Osteoblast (primary cell): ENCODE measurements around the gene AAK1. TPM values are rescaled to one million over a fixed set of nuclear protein-coding genes. Genes with fewer than 3 reads are reported as not detected.

ENCODE experiments used
- DNase-seq: peaks from one replicate; pipeline ENCODE4 v3.0.0; 2011; ENCODE audit warnings: low spot score, mixed read lengths; ENCODE audit not compliant: insufficient read length; ENCODE audit errors: missing footprints
- H2AFZ ChIP-seq: 2 replicates; pipeline ENCODE4 v1.6.0; 2011; ENCODE audit warnings: mild to moderate bottlenecking, low read length
- H3K27ac ChIP-seq: 2 replicates; pipeline ENCODE4 v1.5.1; 2011; ENCODE audit warnings: mild to moderate bottlenecking, low read depth, low read length, moderate library complexity
- H3K27me3 ChIP-seq: 2 replicates; pipeline ENCODE4 v1.6.0; 2012; ENCODE audit warnings: mild to moderate bottlenecking, control low read depth, inconsistent platforms, low read length, moderate library complexity; ENCODE audit not compliant: insufficient read depth
- H3K36me3 ChIP-seq: 2 replicates; pipeline ENCODE4 v1.5.1; 2011; ENCODE audit warnings: mild to moderate bottlenecking, low read length, control low read depth, moderate library complexity; ENCODE audit not compliant: insufficient read depth
- H3K4me1 ChIP-seq: 2 replicates; pipeline ENCODE4 v1.5.1; 2011; ENCODE audit warnings: mild to moderate bottlenecking, low read length, control low read depth, moderate library complexity; ENCODE audit not compliant: insufficient read depth
- H3K4me2 ChIP-seq: 2 replicates; pipeline ENCODE4 v1.6.0; 2011; ENCODE audit warnings: mild to moderate bottlenecking, low read length; ENCODE audit not compliant: insufficient read depth
- H3K4me3 ChIP-seq: fragments of 200-600 bp; sonication (generic); 3 replicates; pipeline ENCODE4 v1.5.1; 2012; ENCODE audit warnings: mild to moderate bottlenecking, low read length, inconsistent platforms; ENCODE audit not compliant: insufficient read depth
- H3K79me2 ChIP-seq: 2 replicates; pipeline ENCODE4 v1.6.0; 2012; ENCODE audit warnings: mild to moderate bottlenecking, low read length, control low read depth, inconsistent platforms; ENCODE audit not compliant: insufficient read depth
- H3K9me3 ChIP-seq: 2 replicates; pipeline ENCODE4 v1.5.1; 2011; ENCODE audit warnings: low read depth, low read length, control low read depth
- H4K20me1 ChIP-seq: 2 replicates; pipeline ENCODE4 v1.6.0; 2012; ENCODE audit warnings: mild to moderate bottlenecking, low read length, control low read depth; ENCODE audit not compliant: insufficient read depth
- total RNA-seq: library from RNA; depleted of rRNA; stranded (reverse); fragments of >200 nt; gene quantifications from 2 replicates; pipeline ENCODE4 v1.2.3, GENCODE V29; 2012
- TF ChIP-seq, protein P1 (sequence below): IDR thresholded peaks from 2 replicates; pipeline ENCODE4 v1.5.1; 2011; ENCODE audit warnings: mild to moderate bottlenecking, low read depth, low read length, moderate library complexity; ENCODE audit errors: extremely low read depth

Gene AAK1
- total RNA-seq, 1 donor: 61.9 TPM

DNA sequence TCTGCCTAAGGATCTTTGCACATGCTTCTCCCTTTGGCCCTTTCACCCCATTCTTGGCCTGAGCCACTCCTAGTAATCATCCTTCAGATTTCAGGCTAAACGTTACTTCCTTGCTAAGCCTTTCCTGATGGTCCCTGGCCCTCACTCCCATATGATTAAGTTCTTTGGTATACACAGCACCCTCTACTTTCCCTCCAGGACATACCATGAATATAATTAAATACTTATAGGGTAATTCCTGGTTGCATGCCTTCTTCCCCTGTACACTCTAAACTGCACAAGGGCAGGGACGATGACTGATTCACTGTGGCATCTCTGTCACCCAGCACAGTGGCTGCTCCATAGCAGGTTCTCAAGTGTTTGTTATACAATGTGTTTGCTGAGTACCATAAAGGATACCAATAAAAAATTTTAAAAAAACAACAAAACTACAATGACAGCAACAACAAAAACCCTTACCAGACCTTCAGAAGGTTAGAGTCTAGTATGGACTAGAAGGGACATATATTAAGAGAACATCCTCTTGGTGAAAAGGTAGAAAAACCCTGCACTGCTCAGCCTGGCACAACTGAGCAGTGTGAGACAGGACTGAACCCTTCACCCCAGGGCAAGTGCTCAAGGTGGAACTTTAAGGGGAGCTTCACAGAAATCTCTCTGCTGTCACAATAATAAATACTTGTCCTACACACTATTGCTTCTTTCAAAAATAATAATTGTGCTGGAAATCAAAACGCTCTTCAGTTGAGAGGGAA is 76.2 kb downstream of the AAK1 start:
- Histone ChIP-seq H3K4me2 (peak overlapping the region; percentile 0), H3K79me2 (peaks cover 93% of the 10 kb centered on the region)
- DNase-seq: peak; percentile 31

DNA sequence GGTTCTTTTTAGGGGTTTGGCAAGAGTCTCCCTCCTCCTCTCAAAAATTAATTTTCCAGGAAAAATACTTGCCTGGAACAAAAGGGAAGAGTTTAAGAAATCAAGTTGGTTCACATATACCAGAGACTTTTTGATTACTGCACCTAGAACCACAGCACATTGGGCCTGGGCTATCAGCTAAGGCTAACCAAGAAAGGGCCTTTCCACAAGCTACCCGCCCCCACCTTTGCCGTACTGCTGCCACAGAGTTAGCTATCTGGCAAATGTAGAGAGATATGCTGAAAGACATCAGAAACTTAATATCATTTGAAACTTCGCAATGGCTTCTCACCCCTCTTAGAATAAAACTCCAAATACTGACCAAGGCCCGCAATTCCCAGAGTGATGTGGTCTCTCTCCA is 76.9 kb downstream of the AAK1 start:
- Histone ChIP-seq H2AFZ (no peak overlapping the region), H3K27ac (no peak overlapping the region), H3K79me2 (peaks cover 95% of the 10 kb centered on the region), H3K36me3 (no peaks in the 10 kb centered on the region), H3K27me3 (no peaks in the 10 kb centered on the region), H3K4me1 (peaks cover 33% of the 10 kb centered on the region), H3K9me3 (no peaks in the 10 kb centered on the region), H4K20me1 (peaks cover 70% of the 10 kb centered on the region), H3K4me3 (no peak overlapping the region), H3K4me2 (peak overlapping the region; percentile 0)
- DNase-seq: no peak
- TF ChIP-seq, protein P1, sequence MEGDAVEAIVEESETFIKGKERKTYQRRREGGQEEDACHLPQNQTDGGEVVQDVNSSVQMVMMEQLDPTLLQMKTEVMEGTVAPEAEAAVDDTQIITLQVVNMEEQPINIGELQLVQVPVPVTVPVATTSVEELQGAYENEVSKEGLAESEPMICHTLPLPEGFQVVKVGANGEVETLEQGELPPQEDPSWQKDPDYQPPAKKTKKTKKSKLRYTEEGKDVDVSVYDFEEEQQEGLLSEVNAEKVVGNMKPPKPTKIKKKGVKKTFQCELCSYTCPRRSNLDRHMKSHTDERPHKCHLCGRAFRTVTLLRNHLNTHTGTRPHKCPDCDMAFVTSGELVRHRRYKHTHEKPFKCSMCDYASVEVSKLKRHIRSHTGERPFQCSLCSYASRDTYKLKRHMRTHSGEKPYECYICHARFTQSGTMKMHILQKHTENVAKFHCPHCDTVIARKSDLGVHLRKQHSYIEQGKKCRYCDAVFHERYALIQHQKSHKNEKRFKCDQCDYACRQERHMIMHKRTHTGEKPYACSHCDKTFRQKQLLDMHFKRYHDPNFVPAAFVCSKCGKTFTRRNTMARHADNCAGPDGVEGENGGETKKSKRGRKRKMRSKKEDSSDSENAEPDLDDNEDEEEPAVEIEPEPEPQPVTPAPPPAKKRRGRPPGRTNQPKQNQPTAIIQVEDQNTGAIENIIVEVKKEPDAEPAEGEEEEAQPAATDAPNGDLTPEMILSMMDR: no peak

More for the DNA sequence above, 76.2 kb downstream of the AAK1 start:
- Histone ChIP-seq H3K27ac (peak overlapping the region; percentile 22), H3K4me3 (no peak overlapping the region), H3K27me3 (no peaks in the 10 kb centered on the region), H3K9me3 (no peaks in the 10 kb centered on the region), H3K36me3 (no peaks in the 10 kb centered on the region), H2AFZ (no peak overlapping the region), H4K20me1 (peaks cover 69% of the 10 kb centered on the region), H3K4me1 (peaks cover 33% of the 10 kb centered on the region)
- TF ChIP-seq, protein P1: no peak

DNA sequence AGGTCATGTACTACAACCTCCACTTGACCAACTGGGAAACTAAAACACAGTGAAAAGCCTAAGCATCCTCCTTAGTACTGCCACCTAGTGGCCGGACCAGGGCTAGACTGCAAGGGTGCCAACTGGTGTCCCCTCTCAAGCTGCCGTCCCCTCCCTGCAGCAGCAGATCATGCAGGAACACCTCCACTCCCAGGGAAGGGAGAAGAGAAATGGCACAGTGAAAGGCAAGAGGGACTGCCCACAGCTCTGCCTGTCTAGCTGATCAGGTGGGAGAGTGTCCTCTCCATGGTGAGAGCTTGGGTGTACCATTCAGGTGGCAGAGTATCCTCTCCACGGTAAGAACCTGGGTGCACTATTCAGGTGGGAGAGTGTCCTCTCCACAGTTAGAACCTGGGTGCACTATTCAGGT is 78.1 kb downstream of the AAK1 start:
- peak; percentile 79 for DNase-seq
- Histone ChIP-seq H3K4me2 (no peak overlapping the region), H3K9me3 (no peaks in the 10 kb centered on the region), H2AFZ (no peak overlapping the region), H3K36me3 (no peaks in the 10 kb centered on the region), H3K4me1 (peaks cover 45% of the 10 kb centered on the region), H3K27ac (no peak overlapping the region), H3K27me3 (no peaks in the 10 kb centered on the region), H3K79me2 (peaks cover 95% of the 10 kb centered on the region), H3K4me3 (no peak overlapping the region), H4K20me1 (peaks cover 72% of the 10 kb centered on the region)
- TF ChIP-seq, protein P1: peak; percentile 80

DNA sequence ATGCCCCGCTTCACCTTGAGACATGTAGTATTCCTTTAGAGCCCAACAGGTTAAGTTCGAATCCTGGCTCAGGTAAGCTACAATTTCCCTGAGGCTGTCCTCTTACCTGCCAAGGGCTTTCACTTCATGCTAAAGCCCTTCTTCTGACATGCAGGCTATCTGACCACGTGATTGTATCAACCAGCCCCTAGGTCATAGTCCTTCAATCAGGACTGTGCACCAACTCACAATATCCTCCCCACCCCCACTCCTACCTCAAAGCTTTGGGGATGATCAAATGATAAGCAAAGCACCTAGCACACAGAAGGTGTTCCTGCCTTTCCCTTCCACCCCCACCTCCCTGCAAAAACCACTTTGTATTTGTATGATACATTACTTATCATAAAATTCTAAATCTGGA is 78.9 kb downstream of the AAK1 start:
- no peak overlapping the region for H3K27ac ChIP-seq
- peaks cover 46% of the 10 kb centered on the region for H3K4me1 ChIP-seq
- no peak overlapping the region for H2AFZ ChIP-seq
- no peak overlapping the region for H3K4me2 ChIP-seq
- no peaks in the 10 kb centered on the region for H3K36me3 ChIP-seq
- H3K4me3 ChIP-seq: no peak overlapping the region
- no peaks in the 10 kb centered on the region for H3K27me3 ChIP-seq
- DNase-seq: no peak
- TF ChIP-seq, protein P1: no peak
- no peaks in the 10 kb centered on the region for H3K9me3 ChIP-seq
- peaks cover 95% of the 10 kb centered on the region for H3K79me2 ChIP-seq
- peaks cover 78% of the 10 kb centered on the region for H4K20me1 ChIP-seq
